Measurements from ENCODE around the gene DNAJC21.
A peak's percentile ranks its signal among the peaks of the same experiment; 100 is the strongest.
"Not testable (repeated sequence)": the region's sequence is repeated elsewhere in the genome, so short reads cannot be mapped to it uniquely, and the experiment has no call there.

DNAJC21 gene

GRCh38 chr5:34929134-34929719 lies at the start of gene DNAJC21:
Gene DNAJC21, plus strand, starts transcription at chr5:34929559. Its CDS starts 261 bp downstream, at chr5:34929820.
- peak; percentile 98 for DNase-seq (ENCODE audit: low spot score)

DNA sequence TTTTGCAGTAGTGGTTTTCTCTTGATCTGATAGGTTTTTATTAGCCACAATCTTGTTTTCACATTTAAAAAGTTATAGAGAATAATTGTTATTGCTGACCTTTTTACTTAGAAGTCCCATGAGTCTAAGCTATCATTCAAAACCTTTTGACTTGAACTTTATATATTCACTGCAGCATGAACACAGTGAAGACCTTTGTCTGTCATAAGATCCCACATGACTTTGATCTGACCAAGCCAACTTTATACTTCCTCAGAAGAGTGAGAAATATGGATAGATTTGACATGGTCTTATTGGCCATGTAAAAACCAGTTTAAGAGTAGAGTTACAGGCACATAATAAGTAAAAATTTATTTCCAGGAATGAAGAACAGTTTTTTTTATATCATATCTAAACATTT lies 48.1 kb upstream of the DNAJC21 start:
- no peak for DNase-seq (ENCODE audit: low spot score)

GRCh38 chr5:34886392-34887119 lies 42.8 kb upstream of the DNAJC21 start:
- peak; percentile 62 for DNase-seq (ENCODE audit: low spot score)

- DNase-seq (ENCODE audit: low spot score), result no peak
Observed at GRCh38 chr5:34889394-34889793, 40.0 kb upstream of the DNAJC21 start.

- DNase-seq (ENCODE audit: low spot score), result no peak
Observed at GRCh38 chr5:34891981-34892380, 37.4 kb upstream of the DNAJC21 start.

- DNase-seq (ENCODE audit: low spot score), result no peak
Observed at GRCh38 chr5:34892414-34892813, 36.9 kb upstream of the DNAJC21 start.

GRCh38 chr5:34894716-34895115 lies 34.6 kb upstream of the DNAJC21 start:
- no peak for DNase-seq (ENCODE audit: low spot score)

DNA sequence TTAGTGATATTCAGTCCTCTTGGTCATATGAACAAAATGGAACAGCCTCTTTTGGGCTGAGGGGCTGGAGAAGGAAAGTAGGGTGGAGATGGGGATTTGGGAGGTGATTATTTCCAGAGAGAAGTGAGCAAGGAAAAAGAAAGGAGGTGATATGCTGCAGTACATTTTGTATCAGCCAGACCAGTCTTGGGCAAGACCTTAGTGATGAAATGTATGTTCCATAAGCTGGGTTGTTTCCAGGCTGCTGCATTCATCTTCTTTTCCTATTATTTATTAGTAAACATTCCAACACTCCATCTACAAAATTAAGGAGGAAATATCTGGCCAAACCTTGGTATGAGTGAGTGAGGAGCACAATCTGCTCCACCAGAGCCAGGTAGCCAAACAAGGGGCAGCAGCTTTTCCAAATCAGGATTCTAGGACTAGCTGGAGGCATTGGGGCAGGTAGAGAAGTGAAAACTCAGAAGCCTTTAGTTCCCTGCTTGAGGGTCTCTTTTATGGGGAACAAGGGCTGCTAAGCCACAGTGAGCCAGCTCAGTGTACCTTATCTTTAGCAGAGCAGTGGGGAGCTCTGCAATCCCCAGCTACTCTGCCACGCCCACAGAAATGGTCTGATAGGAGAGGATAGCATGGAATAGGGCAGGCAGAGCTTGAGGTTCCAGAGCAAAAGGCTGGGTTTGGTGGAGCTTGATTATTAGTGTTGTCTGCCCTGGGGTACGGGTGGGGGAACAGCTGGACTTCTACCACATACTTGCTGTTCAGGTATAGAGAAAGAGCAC lies 33.5 kb upstream of the DNAJC21 start:
- no peak for DNase-seq (ENCODE audit: low spot score)

DNA sequence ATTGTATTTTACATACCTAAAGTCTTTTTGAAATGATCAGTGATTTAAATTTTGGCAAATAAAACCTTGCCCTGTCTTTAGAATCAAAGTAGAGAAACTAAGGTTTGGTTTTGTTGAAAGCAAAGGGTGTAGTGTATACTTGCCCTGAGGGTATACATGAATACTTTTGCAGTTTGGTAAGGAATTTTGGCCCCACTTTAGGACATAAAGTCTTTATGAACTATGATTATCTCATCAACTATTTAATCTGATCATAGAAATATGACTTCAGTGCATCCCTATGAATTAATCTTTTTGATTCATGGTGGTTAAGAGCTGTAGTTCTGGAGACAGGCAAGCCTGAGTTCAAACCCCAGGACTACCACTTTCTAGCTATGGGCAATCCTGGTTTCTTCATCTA lies 31.7 kb upstream of the DNAJC21 start:
- DNase-seq (ENCODE audit: low spot score), result no peak

DNA sequence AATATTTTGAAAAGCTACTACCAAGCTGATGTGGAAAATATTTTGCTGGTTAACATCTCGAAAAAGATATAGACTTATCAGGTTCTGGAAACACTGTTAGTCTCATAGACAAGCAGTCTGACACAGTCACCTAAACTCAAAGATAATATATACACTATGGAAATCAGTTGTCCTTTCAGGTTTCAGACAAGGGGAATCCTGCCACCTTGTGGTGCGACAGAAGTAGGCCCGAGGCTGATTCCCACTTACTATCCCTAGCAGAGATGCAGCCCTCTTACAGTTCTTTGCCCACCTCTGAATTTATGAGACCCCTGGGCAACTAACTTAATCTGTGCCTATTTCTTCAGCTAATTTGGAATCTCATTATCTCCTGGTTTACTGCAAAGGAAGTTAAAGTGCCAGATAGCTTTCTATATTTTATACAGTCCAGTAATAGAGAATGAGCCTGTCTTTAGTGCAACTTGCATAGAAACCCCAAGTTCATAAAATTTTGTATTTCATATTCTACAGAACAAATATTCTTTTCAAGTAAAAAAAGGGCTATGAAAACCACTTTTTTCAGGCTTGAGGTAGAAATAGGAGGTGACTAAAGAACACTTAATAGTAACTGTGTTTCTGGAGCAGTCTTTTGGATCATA lies 31.0 kb upstream of the DNAJC21 start:
- DNase-seq (ENCODE audit: low spot score), result peak; percentile 72

GRCh38 chr5:34899066-34899465 lies 30.3 kb upstream of the DNAJC21 start:
- DNase-seq (ENCODE audit: low spot score), result no peak

GRCh38 chr5:34900652-34901051 lies 28.7 kb upstream of the DNAJC21 start:
- DNase-seq (ENCODE audit: low spot score), result no peak

GRCh38 chr5:34903260-34903659 lies 26.1 kb upstream of the DNAJC21 start:
- no peak for DNase-seq (ENCODE audit: low spot score)

DNA sequence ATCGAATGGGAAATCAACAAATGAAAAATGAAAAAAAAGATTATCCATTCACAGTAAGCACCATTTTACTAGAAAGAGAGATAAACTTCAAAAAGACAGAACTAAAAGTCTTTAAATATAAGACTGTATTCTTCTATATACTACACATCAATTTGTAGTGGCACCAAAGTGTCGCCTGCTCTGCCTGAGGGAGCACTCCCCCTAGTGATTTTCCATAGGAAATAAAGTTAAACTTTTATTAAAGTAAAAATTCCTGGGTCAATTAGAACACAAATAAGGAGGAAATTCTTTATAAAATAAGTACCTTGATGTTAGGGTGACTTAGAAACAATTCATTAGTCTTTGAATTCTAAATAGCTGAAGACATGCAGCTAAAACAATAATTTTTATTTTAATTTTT lies 23.8 kb upstream of the DNAJC21 start:
- peak; percentile 19 for DNase-seq (ENCODE audit: low spot score)

GRCh38 chr5:34913072-34913471 lies 16.3 kb upstream of the DNAJC21 start:
- no peak for DNase-seq (ENCODE audit: low spot score)

- DNase-seq (ENCODE audit: low spot score), result no peak
Observed at GRCh38 chr5:34914671-34915138, 14.7 kb upstream of the DNAJC21 start.

DNA sequence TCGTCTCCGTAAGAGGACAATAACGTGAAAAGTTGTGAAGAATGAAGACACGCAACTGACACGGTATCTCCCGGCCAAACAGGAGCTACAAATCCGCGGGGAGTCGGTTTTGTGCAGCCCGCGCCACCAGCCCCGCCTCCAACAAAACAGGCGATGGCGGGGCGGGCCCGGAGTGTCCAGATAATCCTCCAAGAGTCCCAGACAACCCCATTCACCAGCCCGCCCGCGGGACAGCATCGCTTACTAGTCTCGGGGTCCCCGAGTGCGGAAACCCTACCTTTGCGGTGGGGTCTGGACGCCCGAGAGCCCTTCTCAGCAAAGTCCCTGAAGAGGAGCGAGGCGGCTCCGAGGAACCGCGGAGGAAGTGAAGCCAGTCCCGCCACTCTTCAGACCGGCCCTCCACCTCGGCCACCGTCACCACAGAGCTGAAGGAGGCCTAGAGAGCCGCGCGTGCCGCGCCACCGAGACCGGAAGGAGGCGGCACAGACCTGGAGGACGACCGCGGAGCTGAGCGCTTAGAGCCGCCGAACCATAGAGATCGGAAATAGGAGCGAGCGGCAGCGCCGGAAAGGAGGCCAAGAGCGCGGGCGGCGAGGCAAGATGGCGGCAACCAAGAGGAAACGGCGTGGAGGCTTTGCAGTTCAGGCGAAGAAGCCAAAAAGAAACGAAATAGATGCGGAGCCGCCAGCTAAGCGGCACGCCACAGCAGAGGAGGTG lies 14.1 kb upstream of the DNAJC21 start, which contains the start of the genes BRIX1 and RAD1:
Gene BRIX1 (plus strand): TSS at position 573 of the 717 bp plus-strand sequence. CDS start 28 bp downstream, at position 601.
Gene RAD1 (minus strand): TSS at position 366 of the 717 bp plus-strand sequence. CDS start 612 bp downstream, outside the sequence.
- DNase-seq (ENCODE audit: low spot score), result peak; percentile 98

DNA sequence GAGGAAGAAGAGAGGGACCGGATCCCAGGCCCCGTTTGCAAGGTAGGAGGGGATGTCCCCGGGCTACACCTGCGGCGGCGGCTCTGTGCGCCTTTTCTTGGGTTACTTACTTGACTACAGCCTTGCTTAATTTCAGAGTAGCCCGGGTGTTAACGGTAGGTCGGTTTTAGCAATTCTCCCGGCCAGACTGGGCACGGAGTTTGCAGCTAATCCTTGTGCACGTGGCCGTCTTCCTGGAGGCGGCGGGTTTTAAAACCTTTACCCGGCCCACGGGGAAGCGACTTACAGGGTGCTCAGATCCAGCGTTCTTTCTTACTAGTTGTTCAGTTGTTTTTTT lies 13.5 kb upstream of the DNAJC21 start:
- DNase-seq (ENCODE audit: low spot score), result no peak

GRCh38 chr5:34916518-34916917 lies 12.8 kb upstream of the DNAJC21 start:
- no peak for DNase-seq (ENCODE audit: low spot score)

DNA sequence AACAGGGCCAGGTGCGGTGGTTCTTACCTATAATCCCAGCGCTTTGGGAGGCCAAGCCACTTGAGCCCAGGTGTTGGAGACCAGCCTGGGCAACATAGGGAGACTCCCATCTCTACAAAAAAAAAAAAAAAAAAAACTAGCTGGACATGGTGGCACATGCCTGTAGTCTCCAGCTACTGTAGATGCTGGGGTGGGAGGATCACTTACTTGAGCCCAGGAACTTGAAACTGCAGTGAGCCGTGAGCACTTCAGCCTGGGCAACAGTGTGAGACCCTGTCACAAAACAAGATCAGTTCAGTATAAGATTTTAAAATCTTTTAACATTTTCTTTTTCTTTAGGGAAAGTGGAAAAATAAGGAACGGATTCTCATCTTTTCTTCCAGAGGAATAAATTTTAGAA lies 11.3 kb upstream of the DNAJC21 start:
- no peak for DNase-seq (ENCODE audit: low spot score)

DNA sequence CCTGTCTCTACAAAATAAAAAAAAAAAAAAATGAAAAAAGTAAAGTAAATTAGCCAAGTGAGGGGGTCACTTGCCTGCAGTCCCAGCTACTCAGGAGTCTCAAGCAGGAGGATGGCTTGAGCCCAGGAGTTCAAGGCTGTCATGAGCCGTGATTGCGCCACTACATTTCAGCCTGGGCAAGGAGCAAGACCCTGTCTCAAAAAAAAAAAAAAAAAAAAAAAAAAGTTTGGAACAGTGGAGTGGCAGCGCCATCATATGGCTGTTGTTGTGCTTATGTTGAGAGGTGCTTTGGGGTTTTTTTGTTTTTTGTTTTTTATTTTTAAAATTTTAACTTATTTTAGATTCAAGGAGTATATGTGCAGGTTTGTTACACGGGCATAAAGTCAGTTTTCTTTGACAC lies 10.3 kb upstream of the DNAJC21 start:
- DNase-seq (ENCODE audit: low spot score), result no peak

GRCh38 chr5:34923256-34923655 lies 6.1 kb upstream of the DNAJC21 start:
- not testable (repeated sequence) for DNase-seq (ENCODE audit: low spot score)

Data from kidney tubule cell (primary cell).